Right lobe of liver (tissue), 4 donors: ENCODE measurements around the gene NRXN2.

Experiments used
- CTCF ChIP-seq, 4 donors: fragments of 200-600 bp in 3 of 4; fragments of 450-650 bp in 1 of 4; IDR thresholded peaks; one replicate each; pipeline versions ENCODE4 v1.5.1 to v1.8.0; 2016 to 2022; ENCODE audit warnings: antibody characterized with exemption in 4 of 4, mild to moderate bottlenecking in 2 of 4
- POLR2A ChIP-seq: fragments of 450-650 bp; IDR thresholded peaks from one replicate; pipeline ENCODE4 v1.6.1; 2017; ENCODE audit warnings: antibody characterized with exemption, mild to moderate bottlenecking
- donor health status: DM: no; HTN: no; CAD: no.
- donor health status: DM: no; HTN: no; CAD: no.
- donor health status: DM: no; HTN: yes; CAD: no.

- TF ChIP-seq CTCF (IDR thresholded peaks at IDR 0.05) (no peak), POLR2A (no peak)
Measured at GRCh38 chr11:64594159-64594939, 128.6 kb downstream of the NRXN2 start.
